PFSK-1 (cell line): ENCODE results near the gene TAOK2.
A peak's percentile ranks its signal among the peaks of the same experiment; 100 is the strongest.

Source experiments
- FOXP2 ChIP-seq: optimal IDR thresholded peaks from 2 replicates; pipeline ENCODE3; 2011; ENCODE audit warnings: borderline replicate concordance, control low read depth, inconsistent platforms; ENCODE audit not compliant: insufficient read depth; ENCODE audit errors: extremely low read length, extremely low read depth
- POLR2AphosphoS5 ChIP-seq: IDR thresholded peaks from 2 replicates; pipeline ENCODE4 v1.6.1; 2012; ENCODE audit warnings: low read depth, mild to moderate bottlenecking, control low read depth, low read length, moderate library complexity
- SIN3A ChIP-seq: IDR thresholded peaks from 2 replicates; pipeline ENCODE4 v1.6.1; 2012; ENCODE audit warnings: mild to moderate bottlenecking, low read length, moderate library complexity, borderline replicate concordance; ENCODE audit not compliant: insufficient read depth
- TAF1 ChIP-seq: IDR thresholded peaks from 2 replicates; pipeline ENCODE4 v1.6.1; 2012; ENCODE audit warnings: low read length, control low read depth, borderline replicate concordance; ENCODE audit not compliant: insufficient read depth
- TF ChIP-seq, protein P1 (sequence below), 2 experiments: IDR thresholded peaks; 2 replicates each; pipeline versions ENCODE4 v1.6.1 to v1.8.0; 2011 to 2012; ENCODE audit warnings: low read depth in 2 of 2, low read length in 2 of 2, control low read depth in 1 of 2, inconsistent platforms in 1 of 2, mild to moderate bottlenecking in 1 of 2, moderate library complexity in 1 of 2; ENCODE audit not compliant: insufficient read depth in 1 of 2

Gene TAOK2

DNA sequence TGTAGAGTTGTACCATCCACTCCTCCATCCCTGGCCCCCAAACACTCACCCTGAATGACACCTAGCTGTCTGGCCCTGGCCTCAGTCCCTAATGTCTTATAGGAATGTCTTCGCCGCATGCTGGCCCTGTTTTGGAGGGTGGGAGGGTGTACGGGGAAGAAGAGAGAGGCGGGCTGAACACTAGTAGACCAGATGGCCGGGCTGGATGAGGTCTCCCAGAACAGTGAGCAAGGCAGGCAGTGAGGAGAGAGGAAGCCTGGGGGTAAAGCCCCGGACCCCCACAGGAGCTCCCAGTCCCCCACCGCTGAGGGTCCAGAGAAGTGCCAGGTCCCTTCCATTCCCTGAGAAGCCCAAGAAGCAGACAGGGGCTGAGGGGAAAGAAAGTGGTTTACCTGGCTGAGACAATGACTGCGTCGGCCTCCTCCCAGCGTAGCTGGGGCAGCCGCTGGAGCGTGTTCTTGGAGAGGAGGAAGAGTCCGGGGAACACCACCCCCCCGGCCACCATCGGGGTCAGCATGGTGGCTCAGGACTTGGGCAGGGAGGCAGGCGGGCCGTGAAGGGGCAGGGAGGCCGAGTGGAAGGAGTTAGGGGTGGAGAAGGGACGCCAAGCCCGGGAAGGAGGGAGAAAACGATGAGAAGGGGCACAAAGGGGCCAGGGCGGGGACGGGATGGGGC lies 56.5 kb downstream of the TAOK2 start:
- TF ChIP-seq FOXP2 (no peak), TAF1 (no peak), SIN3A (no peak), POLR2AphosphoS5 (no peak)
- TF ChIP-seq, protein P1, sequence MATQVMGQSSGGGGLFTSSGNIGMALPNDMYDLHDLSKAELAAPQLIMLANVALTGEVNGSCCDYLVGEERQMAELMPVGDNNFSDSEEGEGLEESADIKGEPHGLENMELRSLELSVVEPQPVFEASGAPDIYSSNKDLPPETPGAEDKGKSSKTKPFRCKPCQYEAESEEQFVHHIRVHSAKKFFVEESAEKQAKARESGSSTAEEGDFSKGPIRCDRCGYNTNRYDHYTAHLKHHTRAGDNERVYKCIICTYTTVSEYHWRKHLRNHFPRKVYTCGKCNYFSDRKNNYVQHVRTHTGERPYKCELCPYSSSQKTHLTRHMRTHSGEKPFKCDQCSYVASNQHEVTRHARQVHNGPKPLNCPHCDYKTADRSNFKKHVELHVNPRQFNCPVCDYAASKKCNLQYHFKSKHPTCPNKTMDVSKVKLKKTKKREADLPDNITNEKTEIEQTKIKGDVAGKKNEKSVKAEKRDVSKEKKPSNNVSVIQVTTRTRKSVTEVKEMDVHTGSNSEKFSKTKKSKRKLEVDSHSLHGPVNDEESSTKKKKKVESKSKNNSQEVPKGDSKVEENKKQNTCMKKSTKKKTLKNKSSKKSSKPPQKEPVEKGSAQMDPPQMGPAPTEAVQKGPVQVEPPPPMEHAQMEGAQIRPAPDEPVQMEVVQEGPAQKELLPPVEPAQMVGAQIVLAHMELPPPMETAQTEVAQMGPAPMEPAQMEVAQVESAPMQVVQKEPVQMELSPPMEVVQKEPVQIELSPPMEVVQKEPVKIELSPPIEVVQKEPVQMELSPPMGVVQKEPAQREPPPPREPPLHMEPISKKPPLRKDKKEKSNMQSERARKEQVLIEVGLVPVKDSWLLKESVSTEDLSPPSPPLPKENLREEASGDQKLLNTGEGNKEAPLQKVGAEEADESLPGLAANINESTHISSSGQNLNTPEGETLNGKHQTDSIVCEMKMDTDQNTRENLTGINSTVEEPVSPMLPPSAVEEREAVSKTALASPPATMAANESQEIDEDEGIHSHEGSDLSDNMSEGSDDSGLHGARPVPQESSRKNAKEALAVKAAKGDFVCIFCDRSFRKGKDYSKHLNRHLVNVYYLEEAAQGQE (IDR thresholded peaks at IDR 0.05; ENCODE audit: insufficient read depth in 1 of 2, low read depth in 2 of 2, low read length in 2 of 2) = no peak

DNA sequence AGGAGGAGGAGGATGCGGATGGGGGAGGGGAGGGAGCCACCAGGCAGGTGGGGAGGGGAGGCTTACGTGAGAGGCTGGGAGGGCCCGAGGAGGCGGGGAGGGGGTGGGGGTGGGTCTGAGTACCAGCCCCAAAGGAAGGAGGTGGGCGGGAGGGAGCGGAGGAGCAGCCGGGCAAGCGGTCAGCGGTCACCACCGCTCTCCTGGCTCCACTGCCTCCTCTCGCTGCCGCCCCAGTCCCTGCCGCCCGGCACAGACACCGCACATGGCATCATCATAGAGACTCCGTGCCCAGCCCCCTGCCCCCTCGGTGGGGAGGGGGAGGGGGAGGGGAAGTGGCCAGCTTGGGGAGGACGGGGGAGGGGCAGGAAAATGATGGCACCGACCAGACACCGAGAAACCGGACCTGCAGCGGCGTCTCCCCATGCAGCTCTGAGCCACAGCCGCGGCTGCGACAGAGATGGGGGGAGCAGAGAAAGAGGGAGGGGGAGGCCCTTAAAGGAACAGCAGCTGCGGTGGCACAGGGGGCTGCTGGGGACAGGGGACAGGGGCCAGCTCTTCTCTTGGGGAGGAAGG lies 57.3 kb downstream of the TAOK2 start, which contains the start of gene TLCD3B:
Gene TLCD3B (minus strand): TSS at position 431 of the 573 bp plus-strand sequence. CDS start 744 bp downstream, outside the sequence.
- no peak for TF ChIP-seq TAF1
- TF ChIP-seq, protein P1 (IDR thresholded peaks at IDR 0.05; ENCODE audit: insufficient read depth in 1 of 2, low read depth in 2 of 2, low read length in 2 of 2) = no peak
- no peak for TF ChIP-seq POLR2AphosphoS5
- no peak for TF ChIP-seq FOXP2
- TF ChIP-seq SIN3A = no peak

DNA sequence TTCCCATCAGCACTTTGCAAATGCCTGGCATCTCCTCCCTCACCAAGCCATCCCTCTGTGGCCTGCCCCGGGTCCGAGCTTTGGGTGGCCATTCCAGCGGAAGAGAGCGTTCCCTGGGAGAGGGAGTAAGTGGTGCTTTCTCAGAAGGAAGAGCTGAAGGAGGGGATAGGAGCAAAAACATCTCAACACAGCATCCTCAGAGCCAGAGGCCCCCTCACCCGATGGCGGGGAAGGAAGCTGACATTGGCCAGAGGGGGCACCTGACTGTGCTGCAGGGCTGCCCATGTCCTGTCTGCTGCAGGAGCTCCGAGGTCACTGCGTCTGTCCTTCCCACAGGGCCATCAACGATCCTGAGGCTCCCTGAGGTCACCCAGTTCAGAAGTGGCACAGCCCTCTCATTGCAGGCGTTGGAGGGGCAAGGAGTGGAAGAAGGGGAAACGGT lies 57.8 kb downstream of the TAOK2 start:
- TF ChIP-seq, protein P1 (IDR thresholded peaks at IDR 0.05; ENCODE audit: insufficient read depth in 1 of 2, low read depth in 2 of 2, low read length in 2 of 2) = no peak
- TF ChIP-seq TAF1 (no peak), POLR2AphosphoS5 (no peak), FOXP2 (no peak), SIN3A (no peak)

DNA sequence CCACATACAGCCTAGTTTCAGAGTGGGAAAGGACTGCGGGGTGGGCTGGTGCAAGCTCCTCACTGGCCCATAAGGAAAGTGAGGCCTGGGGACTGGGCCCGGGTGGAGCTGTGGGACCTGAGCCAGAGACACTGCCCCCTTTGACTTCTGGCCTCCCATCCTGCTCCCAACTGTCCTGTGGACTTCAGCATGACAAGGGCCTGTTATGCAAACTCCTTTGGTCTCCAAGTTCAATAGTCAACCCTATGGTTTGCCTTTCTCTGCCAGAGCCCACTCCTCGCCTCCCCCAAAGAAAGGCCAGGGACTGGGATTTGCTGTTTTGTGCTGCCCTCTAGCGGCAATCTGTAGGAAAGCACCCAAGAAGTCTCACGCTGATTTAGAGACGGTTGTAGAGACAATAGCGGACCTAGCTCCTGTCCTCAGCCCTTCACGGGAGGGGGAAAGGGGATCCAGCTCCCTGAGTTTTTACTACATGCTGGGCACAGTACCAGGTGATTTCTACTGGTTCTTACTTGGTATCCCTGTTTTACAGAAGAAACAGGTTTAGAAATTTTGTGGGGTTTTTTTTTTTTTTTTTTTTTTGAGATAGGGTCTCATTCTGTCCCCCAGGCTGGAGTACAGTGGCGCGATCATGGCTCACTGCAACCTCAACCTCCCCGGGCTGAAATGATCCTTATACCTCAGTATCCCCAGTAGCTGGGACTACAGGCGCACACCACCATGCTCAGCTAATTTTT lies 58.6 kb downstream of the TAOK2 start:
- TF ChIP-seq, protein P1 (IDR thresholded peaks at IDR 0.05; ENCODE audit: insufficient read depth in 1 of 2, low read depth in 2 of 2, low read length in 2 of 2) = peak in 1 of 2 experiments; percentile 47; a peak in 1 of 4 replicates
- no peak for TF ChIP-seq TAF1
